RWPE2 (cell line): ENCODE data around the gene TMEM52B.

Source experiments
- ATAC-seq: fragments of 200-7000 bp; cut with Tn5 transposase; 3 replicates; pipeline ENCODE4 v1.9.1; 2021; ENCODE audit warnings: low read depth
- DNase-seq: peaks from one replicate; pipeline ENCODE4 v3.0.0-alpha.2; 2020; ENCODE audit warnings: low spot score
- H3K27ac ChIP-seq: fragments of 450-650 bp; 2 replicates; pipeline ENCODE4 v1.5.1; 2017; ENCODE audit warnings: mild to moderate bottlenecking; ENCODE audit not compliant: poor library complexity, severe bottlenecking
- H3K27me3 ChIP-seq: fragments of 250-450 bp; sonication (Bioruptor Pico); 2 replicates; pipeline ENCODE4 v1.5.1; 2021; ENCODE audit warnings: mild to moderate bottlenecking, moderate library complexity; ENCODE audit not compliant: insufficient read depth, poor library complexity, severe bottlenecking
- H3K36me3 ChIP-seq: fragments of 250-450 bp; sonication (Bioruptor Pico); 2 replicates; pipeline ENCODE4 v1.5.1; 2020; ENCODE audit warnings: low read depth, mild to moderate bottlenecking, moderate library complexity
- H3K4me1 ChIP-seq: fragments of 250-450 bp; sonication (Bioruptor Pico); 2 replicates; pipeline ENCODE4 v1.5.1; 2021; ENCODE audit warnings: mild to moderate bottlenecking, moderate library complexity; ENCODE audit not compliant: insufficient read depth, poor library complexity, severe bottlenecking
- H3K4me3 ChIP-seq: fragments of 250-450 bp; sonication (Bioruptor Pico); 2 replicates; pipeline ENCODE4 v1.5.1; 2021; ENCODE audit warnings: mild to moderate bottlenecking, moderate library complexity; ENCODE audit not compliant: severe bottlenecking
- H3K9me3 ChIP-seq: fragments of 250-450 bp; sonication (Bioruptor Pico); 2 replicates; pipeline ENCODE4 v1.5.1; 2021; ENCODE audit warnings: mild to moderate bottlenecking, moderate library complexity; ENCODE audit not compliant: severe bottlenecking
- TF ChIP-seq, protein P1 (sequence below): fragments of 450-650 bp; IDR thresholded peaks from one replicate; pipeline ENCODE4 v1.5.1; 2017; ENCODE audit warnings: mild to moderate bottlenecking, moderate library complexity; ENCODE audit not compliant: poor library complexity, severe bottlenecking

The TMEM52B gene

DNA sequence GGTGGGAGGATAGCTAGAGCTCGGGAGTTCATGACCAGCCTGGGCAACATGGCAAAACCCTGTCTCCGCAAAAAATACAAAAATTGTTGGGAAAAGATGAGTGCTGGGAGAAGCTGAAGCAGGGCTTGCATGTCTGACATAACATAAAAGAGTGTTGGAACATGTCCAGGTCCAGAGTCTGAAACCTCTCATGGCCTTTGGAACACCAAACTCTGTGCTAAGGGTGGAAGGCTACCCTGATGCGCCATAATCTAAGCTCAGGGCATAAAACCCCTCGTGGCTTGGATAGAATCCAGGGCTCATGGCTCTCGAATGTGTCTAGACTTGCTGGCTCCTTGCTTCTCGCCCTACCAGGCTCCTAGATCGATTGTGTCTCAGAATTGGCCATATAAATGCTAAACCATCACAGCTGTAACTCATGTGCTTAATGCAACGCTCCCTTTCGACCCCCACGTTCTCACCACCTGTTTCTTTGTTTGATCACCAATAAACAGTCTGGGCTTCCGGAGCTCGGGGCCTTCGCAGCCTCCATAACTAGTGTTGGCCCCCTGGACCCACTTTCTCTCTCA, 42.1 kb upstream of the TMEM52B start:
- ATAC-seq (no peak), DNase-seq (no peak)
- Histone ChIP-seq H3K4me3 (no peak overlapping the region), H3K27ac (no peak overlapping the region), H3K36me3 (no peaks in the 10 kb centered on the region), H3K27me3 (no peaks in the 10 kb centered on the region), H3K4me1 (no peaks in the 10 kb centered on the region), H3K9me3 (no peaks in the 10 kb centered on the region)
- TF ChIP-seq, protein P1, sequence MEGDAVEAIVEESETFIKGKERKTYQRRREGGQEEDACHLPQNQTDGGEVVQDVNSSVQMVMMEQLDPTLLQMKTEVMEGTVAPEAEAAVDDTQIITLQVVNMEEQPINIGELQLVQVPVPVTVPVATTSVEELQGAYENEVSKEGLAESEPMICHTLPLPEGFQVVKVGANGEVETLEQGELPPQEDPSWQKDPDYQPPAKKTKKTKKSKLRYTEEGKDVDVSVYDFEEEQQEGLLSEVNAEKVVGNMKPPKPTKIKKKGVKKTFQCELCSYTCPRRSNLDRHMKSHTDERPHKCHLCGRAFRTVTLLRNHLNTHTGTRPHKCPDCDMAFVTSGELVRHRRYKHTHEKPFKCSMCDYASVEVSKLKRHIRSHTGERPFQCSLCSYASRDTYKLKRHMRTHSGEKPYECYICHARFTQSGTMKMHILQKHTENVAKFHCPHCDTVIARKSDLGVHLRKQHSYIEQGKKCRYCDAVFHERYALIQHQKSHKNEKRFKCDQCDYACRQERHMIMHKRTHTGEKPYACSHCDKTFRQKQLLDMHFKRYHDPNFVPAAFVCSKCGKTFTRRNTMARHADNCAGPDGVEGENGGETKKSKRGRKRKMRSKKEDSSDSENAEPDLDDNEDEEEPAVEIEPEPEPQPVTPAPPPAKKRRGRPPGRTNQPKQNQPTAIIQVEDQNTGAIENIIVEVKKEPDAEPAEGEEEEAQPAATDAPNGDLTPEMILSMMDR = no peak

- no peak for ATAC-seq
- Histone ChIP-seq H3K36me3 (no peaks in the 10 kb centered on the region), H3K4me3 (no peak overlapping the region), H3K9me3 (no peaks in the 10 kb centered on the region), H3K27ac (no peak overlapping the region), H3K4me1 (no peaks in the 10 kb centered on the region), H3K27me3 (no peaks in the 10 kb centered on the region)
- TF ChIP-seq, protein P1 = peak; percentile 54
- DNase-seq = no peak
These were observed 38.8 kb upstream of the TMEM52B start for GRCh38 chr12:10140001-10140400.

DNA sequence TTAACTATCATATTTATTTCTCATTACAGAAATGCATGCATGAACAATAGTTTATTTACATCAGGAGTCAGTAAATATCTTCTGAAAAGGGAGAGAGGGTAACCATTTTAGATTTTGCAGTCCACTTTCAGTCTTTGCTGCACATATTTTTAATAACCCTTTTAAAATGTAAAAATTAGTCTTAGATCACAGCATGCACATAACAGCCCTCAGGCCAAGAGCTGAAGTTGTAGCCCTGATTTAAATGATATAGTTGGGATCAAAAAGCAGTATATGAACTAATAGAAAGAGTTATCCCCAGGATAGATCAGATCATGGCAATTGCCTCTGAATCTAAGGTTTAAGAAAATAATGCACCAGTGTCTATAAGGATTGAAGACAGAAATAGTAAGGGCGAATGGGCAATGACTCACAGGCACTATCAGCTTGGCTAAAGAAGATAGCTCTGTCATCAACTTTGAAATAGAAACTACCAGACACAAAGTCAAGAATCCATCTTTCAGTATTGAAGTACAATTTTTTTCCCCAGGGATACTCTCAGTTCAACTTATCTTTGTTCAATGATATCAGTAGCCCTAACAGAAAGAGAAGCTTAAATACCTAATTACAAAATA, 35.7 kb upstream of the TMEM52B start:
- Histone ChIP-seq H3K27ac (no peak overlapping the region), H3K4me1 (no peaks in the 10 kb centered on the region), H3K36me3 (no peaks in the 10 kb centered on the region), H3K9me3 (no peaks in the 10 kb centered on the region), H3K27me3 (no peaks in the 10 kb centered on the region), H3K4me3 (no peak overlapping the region)
- DNase-seq (no peak), ATAC-seq (no peak)
- TF ChIP-seq, protein P1 = no peak

GRCh38 chr12:10147714-10148403, 31.0 kb upstream of the TMEM52B start:
- H3K27ac ChIP-seq = no peak overlapping the region
- no peaks in the 10 kb centered on the region for H3K9me3 ChIP-seq
- H3K27me3 ChIP-seq = no peaks in the 10 kb centered on the region
- TF ChIP-seq, protein P1 = no peak
- H3K4me3 ChIP-seq = no peak overlapping the region
- ATAC-seq = no peak
- DNase-seq = no peak
- H3K4me1 ChIP-seq = no peaks in the 10 kb centered on the region
- H3K36me3 ChIP-seq = no peaks in the 10 kb centered on the region

DNA sequence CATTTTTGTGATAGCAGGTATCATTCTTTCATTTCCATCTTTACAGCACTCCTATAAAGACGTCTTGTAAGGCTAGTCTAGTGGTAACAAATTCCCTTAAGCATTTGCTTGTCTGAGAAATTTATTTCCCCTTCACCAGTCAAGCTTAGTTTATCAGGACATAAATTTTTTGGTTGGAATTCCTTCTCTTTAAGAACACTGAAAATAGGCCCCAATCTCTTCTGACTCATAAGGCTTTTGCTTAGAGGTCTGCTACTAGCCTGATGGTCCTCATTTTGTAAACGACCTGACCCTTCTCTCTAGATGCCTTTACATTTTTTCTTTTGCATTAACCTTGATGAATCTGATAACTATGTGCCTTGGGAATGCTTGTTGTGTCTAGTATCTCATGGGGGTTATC, 27.2 kb upstream of the TMEM52B start:
- Histone ChIP-seq H3K36me3 (no peaks in the 10 kb centered on the region), H3K4me1 (no peaks in the 10 kb centered on the region), H3K27ac (no peak overlapping the region), H3K4me3 (no peak overlapping the region), H3K9me3 (no peaks in the 10 kb centered on the region), H3K27me3 (no peaks in the 10 kb centered on the region)
- TF ChIP-seq, protein P1 = no peak
- DNase-seq = no peak
- ATAC-seq = no peak
